ENCODE data around the gene ITGB2. TPM values are rescaled to one million over a fixed set of nuclear protein-coding genes. Genes with fewer than 3 reads are reported as not detected.

The ITGB2 gene
- polyA plus RNA-seq, 5 donors: 7.3 to 16.1 (median 8.6) TPM

DNA sequence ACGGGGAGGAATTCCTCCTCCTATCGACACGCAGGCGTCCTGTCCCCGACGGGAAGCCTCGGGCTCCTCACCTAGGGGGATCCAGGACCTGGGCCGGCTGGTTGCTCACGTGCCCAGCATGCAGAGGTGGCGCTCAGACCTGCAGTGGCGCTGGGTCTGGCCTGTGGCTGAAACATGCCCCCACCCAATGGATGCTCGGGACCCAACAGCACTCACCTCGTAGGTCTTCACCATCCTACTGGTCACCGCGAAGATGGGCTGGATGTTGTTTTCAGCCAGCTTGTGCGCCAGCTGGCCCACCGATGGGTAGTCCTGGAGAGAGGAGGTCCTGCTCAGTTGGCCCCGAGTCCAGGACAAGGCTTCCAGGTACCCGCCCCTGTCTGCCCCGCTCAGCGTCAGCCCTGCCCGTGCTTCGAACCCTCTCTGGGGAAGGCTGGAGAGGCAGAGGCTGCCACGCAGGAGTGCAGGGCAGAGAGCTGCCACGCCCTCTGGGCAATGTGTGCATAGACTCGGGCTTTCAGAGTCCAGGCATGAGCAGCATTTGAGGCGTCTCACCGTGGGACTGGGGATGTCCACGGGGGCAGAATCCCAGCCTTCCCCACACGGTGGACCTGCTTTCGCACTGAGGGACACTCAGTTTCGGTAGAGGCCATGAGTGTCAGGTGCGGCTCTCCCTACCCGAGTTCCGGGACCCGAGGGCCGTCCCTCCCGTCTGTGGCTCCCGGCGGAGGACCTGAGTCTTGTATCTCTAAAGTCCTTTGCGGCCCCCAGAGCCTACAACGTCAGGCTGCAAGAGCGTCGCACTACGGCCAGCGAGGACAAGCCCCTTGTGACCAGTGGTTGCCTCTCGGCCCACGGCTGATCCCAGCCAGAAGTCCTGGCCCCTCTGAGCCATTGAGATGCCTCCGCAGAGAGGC, 21.6 kb downstream of the ITGB2 start:
- DNase-seq: no peak

- no peak for DNase-seq
Observed at GRCh38 chr21:44898011-44898488, 22.6 kb downstream of the ITGB2 start.

GRCh38 chr21:44897326-44898010, 23.2 kb downstream of the ITGB2 start:
- no peak for DNase-seq

DNA sequence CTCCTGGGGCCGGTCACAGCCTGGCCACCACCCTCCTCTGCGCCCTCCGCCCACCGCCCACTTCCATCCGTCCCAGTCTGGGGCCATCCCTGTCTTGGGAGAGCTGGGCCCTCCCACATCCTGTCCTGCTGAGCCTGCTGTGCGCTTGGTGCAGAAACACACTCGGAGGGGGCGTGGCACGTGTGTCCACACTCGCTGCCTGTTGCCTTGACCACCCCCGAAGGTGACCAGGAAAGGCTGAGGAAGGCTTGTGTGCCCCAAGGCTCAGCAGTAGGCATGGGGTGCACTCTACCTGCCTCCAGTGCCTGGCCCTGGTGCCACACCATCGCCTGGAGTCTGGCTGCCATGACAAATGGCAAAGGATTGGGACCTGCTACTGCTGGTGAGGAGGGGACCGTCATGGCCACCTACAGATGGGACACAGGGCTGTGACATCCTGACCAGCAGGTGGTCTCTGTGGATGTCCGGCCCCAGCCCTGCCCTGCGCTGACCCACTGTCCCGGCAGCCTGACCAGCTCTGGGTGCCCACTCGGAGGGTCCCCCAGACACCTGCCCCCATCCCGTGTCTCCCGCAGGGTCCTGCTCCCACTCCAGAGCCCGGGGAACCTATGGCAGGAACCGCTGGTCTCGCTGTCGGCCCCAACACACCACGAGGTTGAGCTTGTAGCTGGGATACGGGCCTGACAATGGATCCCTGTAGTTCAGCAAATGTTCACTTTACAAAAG, 24.0 kb downstream of the ITGB2 start:
- DNase-seq: no peak

GRCh38 chr21:44895859-44896258, 24.8 kb downstream of the ITGB2 start:
- DNase-seq: no peak

- no peak for DNase-seq
Observed at GRCh38 chr21:44894687-44895302, 25.9 kb downstream of the ITGB2 start.

DNA sequence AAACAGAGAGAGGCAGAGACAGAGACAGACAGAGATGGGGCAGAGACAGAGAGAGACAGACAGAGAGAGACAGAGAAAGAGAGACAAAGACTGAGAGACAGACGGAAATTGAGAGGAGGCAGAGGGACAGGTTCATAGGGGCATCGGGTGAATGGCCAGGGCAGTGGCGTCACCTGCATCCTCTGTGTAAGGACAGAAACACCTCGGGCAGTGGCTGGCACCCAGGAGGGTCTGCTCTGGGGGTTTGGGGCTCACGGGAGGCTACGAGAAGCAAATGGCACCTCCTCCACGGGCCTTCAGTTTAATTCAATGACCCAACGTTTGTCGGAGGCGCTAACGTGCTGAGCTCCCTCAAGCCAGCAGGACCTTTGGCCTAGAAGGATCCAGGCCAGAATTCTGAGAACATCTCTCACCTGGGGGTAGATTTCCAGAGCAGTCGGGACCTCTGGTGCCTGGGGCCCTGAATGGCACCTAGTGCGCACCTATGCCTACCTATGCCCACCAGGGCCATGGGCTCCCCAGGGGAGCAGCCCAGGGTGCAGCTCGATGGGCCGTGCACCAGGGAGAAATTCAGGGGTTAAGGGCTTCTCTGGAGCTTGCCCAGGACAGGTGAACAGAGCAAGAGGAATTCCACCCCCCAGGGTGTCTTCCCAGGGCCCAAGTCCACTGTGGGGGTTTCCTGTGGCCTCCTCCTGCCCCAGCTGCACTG, 26.6 kb downstream of the ITGB2 start:
- no peak for DNase-seq

GRCh38 chr21:44893278-44893556, 27.5 kb downstream of the ITGB2 start:
- no peak for DNase-seq

DNA sequence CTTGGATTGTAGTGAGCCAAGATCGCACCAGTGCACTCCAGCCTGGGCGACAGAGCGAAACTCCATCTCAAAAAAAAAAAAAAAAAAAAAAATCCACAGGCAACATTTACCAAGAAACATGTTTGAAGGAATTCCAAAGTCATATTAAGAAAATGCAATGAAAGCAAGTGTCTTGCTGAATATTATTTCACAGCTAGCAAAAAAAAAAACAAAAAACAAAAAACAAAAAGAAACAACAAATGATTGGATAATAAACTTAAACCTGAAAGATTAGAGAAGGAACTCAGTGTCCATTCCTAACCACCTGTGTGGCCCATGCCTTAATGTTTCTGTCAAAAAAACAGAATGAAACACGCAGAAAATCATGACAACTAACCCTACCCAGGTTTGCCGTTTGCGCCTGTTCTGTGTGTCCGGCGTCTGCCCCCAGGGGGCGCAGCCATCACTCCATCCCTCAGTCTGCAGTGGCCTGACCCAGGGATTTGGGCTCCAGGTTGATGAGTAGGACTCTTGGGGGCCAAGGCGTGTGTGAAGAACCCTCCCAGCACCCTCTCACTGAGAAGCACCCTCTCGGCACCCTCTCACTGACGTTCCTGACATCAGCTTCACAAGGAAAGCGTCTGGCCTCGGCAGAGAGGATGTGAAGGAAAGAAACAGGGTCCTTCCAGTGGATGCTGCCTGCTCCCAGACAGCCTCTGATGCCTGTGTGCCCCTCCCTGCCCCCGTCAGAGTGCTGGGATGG, 28.0 kb downstream of the ITGB2 start:
- DNase-seq: no peak

GRCh38 chr21:44892095-44892494, 28.6 kb downstream of the ITGB2 start:
- DNase-seq: no peak

DNA sequence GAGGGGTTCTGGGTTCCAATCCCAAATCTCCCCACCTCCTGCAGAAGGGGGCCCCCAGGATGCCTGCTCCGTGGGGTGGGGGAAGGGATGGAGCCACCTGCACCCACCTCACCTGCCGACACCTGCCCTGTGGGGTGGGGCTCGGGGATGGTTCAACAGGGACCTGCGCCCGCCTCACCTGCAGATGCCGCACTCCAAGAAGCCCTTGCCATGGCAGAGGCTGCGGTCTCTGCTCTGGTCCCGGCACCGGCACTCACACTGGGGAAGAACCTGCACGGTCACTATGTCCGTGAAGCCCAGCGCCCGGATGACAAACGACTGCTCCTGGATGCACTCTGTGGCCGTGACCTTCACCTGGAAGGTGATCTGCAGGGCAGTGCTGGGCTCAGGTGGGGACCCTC, 29.1 kb downstream of the ITGB2 start:
- no peak for DNase-seq

DNA sequence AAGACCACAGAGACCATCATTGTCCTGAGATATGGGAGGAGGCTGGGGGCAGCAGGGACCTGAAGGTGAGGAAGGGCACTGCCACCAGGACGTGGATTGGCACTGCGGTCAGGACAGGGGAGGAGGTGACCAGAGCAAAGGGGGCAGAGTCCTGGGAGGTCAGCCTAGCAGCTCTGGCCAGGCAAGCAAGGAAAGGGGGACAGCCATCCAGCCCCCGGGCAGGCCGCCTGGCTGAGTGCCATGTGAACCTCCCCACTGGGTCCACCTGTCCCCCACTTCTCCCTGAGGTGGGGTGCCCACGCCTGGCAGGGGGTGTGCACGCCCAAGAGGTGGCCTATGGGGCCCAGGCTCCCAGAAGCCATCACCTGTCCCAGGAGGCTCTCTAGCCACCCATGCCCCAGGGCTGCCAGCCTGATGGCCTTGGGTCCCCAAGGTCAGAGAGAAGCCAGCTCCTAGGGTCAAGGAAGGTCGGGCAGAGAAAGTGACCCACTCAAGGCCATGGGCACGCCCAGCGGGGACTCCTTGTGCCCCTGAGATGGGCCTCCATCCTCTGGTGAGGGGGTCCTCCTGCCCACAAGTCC, 29.6 kb downstream of the ITGB2 start:
- no peak for DNase-seq

DNA sequence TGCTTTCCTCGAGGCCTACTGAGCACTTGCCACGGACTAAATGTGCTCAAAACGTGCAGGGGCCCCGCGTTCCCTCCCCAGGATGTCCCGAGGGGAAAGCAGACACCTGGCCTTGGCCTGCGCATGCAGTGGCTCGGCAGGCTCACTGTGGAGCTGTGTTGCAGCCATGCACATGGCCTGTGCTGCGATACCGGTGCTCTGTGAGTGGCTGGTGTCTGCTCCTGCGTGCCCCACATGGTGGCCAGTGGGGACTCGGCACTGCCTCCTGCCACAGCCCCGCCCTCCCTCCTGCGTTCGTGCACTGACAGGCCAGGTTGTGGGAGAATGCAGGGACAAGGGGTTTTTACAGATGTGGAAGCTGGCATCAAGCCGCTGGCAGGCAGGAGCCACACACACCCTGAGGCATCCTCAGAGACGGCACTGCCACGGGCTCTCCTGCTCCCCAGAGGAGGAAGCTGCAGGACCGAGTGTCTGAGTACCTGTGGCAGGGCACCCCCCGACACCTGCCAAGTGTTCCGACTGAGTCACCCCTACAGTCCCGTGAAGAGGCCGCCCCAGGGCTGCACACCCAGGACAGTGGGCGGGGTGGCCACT, 30.3 kb downstream of the ITGB2 start:
- DNase-seq: no peak

DNA sequence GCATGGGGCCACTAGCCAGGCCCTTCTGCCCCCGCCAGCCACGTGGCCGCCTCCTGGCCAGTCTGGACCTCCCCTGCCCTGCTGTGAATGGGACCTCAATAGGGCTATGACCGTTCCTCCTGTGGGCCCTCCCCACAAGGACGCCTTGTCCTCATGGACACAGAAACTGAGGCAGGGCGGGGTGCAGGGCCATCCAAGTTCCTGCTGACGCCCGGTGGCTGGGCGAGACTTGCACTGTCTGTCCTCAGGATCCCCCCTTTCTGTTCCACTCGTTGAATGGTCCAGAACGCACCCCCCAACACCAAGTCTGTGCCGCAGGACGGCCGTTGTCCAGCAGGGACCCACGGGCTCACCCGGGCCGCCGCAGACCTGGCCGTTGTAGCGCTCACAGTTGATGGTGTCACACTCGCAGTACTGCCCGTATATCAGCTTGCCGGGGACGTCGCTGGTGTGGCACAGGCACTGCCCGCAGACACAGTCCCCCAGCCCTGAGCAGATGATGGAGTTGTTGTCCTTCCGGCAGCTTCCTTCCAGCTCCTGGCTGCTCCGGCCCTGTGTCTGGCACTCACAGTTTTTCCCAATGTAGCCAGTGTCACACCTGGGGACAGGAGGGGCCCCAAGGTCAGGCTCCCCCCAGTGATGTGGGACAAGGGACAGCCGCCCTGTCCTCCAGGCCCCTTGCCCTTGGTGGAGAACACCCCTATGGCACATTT, 30.9 kb downstream of the ITGB2 start:
- DNase-seq: no peak

GRCh38 chr21:44888581-44889550, 31.8 kb downstream of the ITGB2 start:
- DNase-seq: no peak

GRCh38 chr21:44887807-44888580, 32.7 kb downstream of the ITGB2 start:
- DNase-seq: no peak

DNA sequence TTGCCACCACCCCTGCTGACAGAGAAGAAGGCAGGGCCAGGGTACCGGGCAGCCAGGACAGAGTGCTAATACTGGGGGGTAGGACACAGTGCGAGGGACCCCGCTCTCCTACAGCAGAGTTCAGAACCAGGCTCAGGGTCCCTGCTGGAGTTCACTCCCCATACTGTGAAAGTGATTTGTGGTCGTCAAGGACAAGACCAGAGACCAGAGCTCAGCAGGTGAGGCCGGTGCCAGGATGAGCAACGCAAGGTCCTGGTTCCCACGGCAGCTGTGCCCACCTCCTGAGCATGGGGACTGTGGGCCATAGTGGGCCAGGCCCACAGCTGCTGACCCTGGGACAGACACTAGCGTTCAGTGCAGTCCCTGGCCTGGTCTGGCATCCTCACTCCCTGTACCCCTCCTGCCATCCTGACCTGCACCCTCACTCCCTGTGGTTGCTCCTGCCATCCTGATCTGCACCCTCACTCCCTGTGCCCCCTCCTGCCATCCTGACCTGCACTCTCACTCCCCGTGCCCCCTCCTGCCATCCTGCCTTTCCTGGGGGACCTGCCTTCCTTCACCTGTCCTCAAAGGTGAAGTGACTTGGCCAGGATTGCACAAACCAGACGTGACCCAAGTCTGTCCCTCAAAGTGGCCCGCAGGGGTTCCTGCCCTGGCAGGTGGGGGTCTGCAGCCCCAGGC, 33.4 kb downstream of the ITGB2 start:
- DNase-seq: no peak
